ENCODE data around the gene HINT1.

- TF ChIP-seq EP300 (IDR thresholded peaks at IDR 0.05; ENCODE audit: borderline replicate concordance) (no peak), TAF1 (IDR thresholded peaks at IDR 0.05; ENCODE audit: low read depth) (no peak)
These were observed 16.2 kb downstream of the HINT1 start for GRCh38 chr5:131148835-131149234.
